Tibial artery (tissue), 4 donors: ENCODE data around the gene EDEM2.
"Not testable (repeated sequence)": the region's sequence is repeated elsewhere in the genome, so short reads cannot be mapped to it uniquely, and the experiment has no call there.

Experiments
- DNase-seq, 2 donors: peaks; one replicate each; pipeline ENCODE4 v3.0.0-alpha.2; 2019
- H3K27ac ChIP-seq, 2 donors: fragments of 200-600 bp; sonication (generic) in 1 of 2; 1 replicate in 1 of 2; 2 replicates in 1 of 2; pipeline ENCODE4 v1.5.1; 2018 to 2019; ENCODE audit warnings: mild to moderate bottlenecking in 1 of 2
- H3K27me3 ChIP-seq, 2 donors: fragments of 200-600 bp; sonication (generic) in 1 of 2; one replicate each; pipeline versions ENCODE4 v1.5.1 to v1.6.0; 2016 to 2019
- H3K36me3 ChIP-seq, 3 donors: fragments of 200-600 bp; sonication (generic) in 2 of 3; one replicate each; pipeline ENCODE4 v1.5.1; 2016 to 2019; ENCODE audit warnings: mild to moderate bottlenecking in 2 of 3
- H3K4me1 ChIP-seq, 4 donors: fragments of 200-600 bp; sonication (generic) in 2 of 4; 1 replicate in 3 of 4; 2 replicates in 1 of 4; pipeline ENCODE4 v1.5.1; 2016 to 2019
- H3K4me3 ChIP-seq, 2 donors: fragments of 200-600 bp; sonication (generic) in 1 of 2; 1 replicate in 1 of 2; 2 replicates in 1 of 2; pipeline ENCODE4 v1.5.1; 2018 to 2019; ENCODE audit warnings: mild to moderate bottlenecking in 2 of 2
- H3K9me3 ChIP-seq, 3 donors: fragments of 200-600 bp; sonication (generic) in 1 of 3; one replicate each; pipeline ENCODE4 v1.5.1; 2016 to 2019
- CTCF ChIP-seq, 2 experiments: fragments of 200-600 bp in 1 of 2; fragments of 450-650 bp in 1 of 2; IDR thresholded peaks; one replicate each; pipeline ENCODE4 v1.5.1; 2017 to 2019; ENCODE audit warnings: antibody characterized with exemption in 2 of 2, mild to moderate bottlenecking in 1 of 2, moderate library complexity in 1 of 2
- intact Hi-C: fragments of 100-400 bp; cut with DNase I; formaldehyde crosslinking; loops from one replicate; pipeline ENCODE4 v1.15.0; 2023; ENCODE audit warnings: low total_unique reads

Gene EDEM2, protein sequence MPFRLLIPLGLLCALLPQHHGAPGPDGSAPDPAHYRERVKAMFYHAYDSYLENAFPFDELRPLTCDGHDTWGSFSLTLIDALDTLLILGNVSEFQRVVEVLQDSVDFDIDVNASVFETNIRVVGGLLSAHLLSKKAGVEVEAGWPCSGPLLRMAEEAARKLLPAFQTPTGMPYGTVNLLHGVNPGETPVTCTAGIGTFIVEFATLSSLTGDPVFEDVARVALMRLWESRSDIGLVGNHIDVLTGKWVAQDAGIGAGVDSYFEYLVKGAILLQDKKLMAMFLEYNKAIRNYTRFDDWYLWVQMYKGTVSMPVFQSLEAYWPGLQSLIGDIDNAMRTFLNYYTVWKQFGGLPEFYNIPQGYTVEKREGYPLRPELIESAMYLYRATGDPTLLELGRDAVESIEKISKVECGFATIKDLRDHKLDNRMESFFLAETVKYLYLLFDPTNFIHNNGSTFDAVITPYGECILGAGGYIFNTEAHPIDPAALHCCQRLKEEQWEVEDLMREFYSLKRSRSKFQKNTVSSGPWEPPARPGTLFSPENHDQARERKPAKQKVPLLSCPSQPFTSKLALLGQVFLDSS

DNA sequence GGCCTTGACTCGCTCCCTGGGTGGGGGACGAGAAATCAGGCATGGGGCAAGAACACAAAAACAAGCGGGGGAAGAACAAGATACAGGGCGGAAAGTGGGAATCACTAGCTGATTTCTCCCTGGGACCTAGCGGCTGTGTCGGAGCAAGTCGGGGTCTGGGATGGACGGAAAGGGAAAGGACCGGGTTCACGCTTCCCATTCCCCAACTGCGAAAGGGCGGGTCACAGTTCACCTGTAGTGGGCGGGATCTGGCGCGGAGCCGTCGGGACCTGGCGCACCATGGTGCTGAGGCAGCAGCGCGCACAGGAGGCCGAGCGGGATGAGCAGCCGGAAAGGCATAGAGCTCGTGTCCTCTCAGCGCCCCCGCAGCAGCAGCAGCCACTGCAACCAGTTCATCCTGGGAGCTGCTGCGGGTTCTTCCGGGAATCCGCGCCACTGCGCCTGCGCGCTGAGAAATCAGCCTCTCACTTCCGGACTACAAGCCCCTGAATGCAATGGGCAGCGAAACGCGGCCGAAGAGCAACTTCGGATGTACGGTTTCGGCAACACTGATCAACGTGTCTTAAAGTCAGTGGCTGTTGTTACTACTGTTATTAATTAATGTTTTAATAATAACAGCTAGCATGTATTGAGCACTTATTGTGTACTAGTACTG is at the start of gene EDEM2:
Gene EDEM2, minus strand, starts transcription at position 417 of the 655 bp plus-strand sequence. Its CDS starts 78 bp downstream, at position 339.
- Histone ChIP-seq H3K27me3 (no peaks in the 10 kb centered on the region), H3K9me3 (no peaks in the 10 kb centered on the region), H3K4me3 (peak within 1 kb of the TSS; percentile 74 to 93), H3K4me1 (peaks cover 0 to 17% (median 11%) of the 10 kb centered on the region in 4 donors), H3K36me3 (peaks cover 9 to 24% (median 13%) of the 10 kb centered on the region in 3 donors), H3K27ac (peak within 1 kb of the TSS; percentile 65 to 74)
- peak; percentile 92 to 96 for DNase-seq
- TF ChIP-seq CTCF (IDR thresholded peaks at IDR 0.05): peak in 1 of 2 experiments; percentile 14
- intact Hi-C loops: loop anchor here (10.0 kb wide), 2 partner anchors 52 to 128 kb away; partner anchors contain the start of genes MMP24OS and TRPC4AP

GRCh38 chr20:35196313-35196712 is 49.2 kb upstream of the EDEM2 start:
- Histone ChIP-seq H3K4me1 (no peaks in the 10 kb centered on the region), H3K9me3 (peaks cover 3 to 6% (median 4%) of the 10 kb centered on the region in 3 donors), H3K27me3 (no peaks in the 10 kb centered on the region), H3K27ac (no peak overlapping the region), H3K4me3 (no peak overlapping the region), H3K36me3 (peaks cover 0 to 13% (median 3%) of the 10 kb centered on the region in 3 donors)
- TF ChIP-seq CTCF (IDR thresholded peaks at IDR 0.05): no peak
- DNase-seq: no peak
- intact Hi-C loops: loop anchor here (10.0 kb wide), 1 partner anchor 352 kb away; no protein-coding TSS in a partner anchor

GRCh38 chr20:35193031-35193791 is 46.1 kb upstream of the EDEM2 start:
- H3K36me3 ChIP-seq, H3K4me3 ChIP-seq, H3K27me3 ChIP-seq, H3K9me3 ChIP-seq, DNase-seq, H3K27ac ChIP-seq, H3K4me1 ChIP-seq: not testable (repeated sequence)
- intact Hi-C loops: loop anchor here (5.0 to 10.0 kb wide), 2 partner anchors 348 to 1239 kb away; no protein-coding TSS in a partner anchor

- Histone ChIP-seq H3K9me3 (no peaks in the 10 kb centered on the region), H3K4me3 (no peak overlapping the region), H3K27ac (no peak overlapping the region), H3K27me3 (no peaks in the 10 kb centered on the region), H3K4me1 (no peaks in the 10 kb centered on the region), H3K36me3 (peaks cover 0 to 5% (median 1%) of the 10 kb centered on the region in 3 donors)
- intact Hi-C loops: loop anchor here (5.0 to 10.0 kb wide), 2 partner anchors 347 to 1240 kb away; no protein-coding TSS in a partner anchor
- DNase-seq: no peak
- no peak for TF ChIP-seq CTCF (IDR thresholded peaks at IDR 0.05)
Observed at GRCh38 chr20:35192118-35192872, 45.2 kb upstream of the EDEM2 start.

- intact Hi-C loops: loop anchor here (5.0 to 10.0 kb wide), 2 partner anchors 347 to 1241 kb away; no protein-coding TSS in a partner anchor
- Histone ChIP-seq H3K9me3 (no peaks in the 10 kb centered on the region), H3K36me3 (peaks cover 0 to 5% (median 0%) of the 10 kb centered on the region in 3 donors), H3K4me3 (no peak overlapping the region), H3K27me3 (no peaks in the 10 kb centered on the region), H3K27ac (no peak overlapping the region), H3K4me1 (no peaks in the 10 kb centered on the region)
- TF ChIP-seq CTCF (IDR thresholded peaks at IDR 0.05): no peak
- no peak for DNase-seq
Observed at GRCh38 chr20:35191419-35192117, 44.4 kb upstream of the EDEM2 start.
